GM18505 (cell line): Measurements from ENCODE around the gene BIRC2.

Experiments used
- ATAC-seq: cut with Tn5 transposase; IDR thresholded peaks from one replicate; pipeline ENCODE4 v1.9.1; 2021; ENCODE audit not compliant: unreplicated experiment
- POLR2A ChIP-seq: IDR thresholded peaks from 4 replicates; pipeline ENCODE4 v1.6.1; 2011; ENCODE audit warnings: borderline replicate concordance; ENCODE audit not compliant: insufficient read depth, insufficient read length; ENCODE audit errors: extremely low read depth

Gene BIRC2

DNA sequence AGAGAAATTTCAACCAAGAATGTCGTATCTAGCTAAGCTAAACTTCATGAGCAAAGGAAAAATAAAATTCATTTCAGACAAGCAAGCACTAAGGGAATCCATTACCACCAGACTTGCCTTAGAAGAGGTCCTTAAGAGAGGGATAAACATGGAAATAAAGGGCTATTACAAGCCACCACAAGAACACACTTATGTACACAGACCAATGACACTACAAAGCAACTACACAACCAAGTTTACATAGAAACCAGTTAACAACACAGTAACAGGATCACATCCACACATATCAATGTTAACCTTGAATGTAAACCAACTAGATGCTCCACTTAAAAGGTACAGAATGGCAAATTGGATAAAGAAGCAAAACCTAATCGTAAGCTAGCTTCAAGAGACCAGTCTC lies 67.5 kb downstream of the BIRC2 start:
- TF ChIP-seq POLR2A: no peak
- ATAC-seq: no peak

DNA sequence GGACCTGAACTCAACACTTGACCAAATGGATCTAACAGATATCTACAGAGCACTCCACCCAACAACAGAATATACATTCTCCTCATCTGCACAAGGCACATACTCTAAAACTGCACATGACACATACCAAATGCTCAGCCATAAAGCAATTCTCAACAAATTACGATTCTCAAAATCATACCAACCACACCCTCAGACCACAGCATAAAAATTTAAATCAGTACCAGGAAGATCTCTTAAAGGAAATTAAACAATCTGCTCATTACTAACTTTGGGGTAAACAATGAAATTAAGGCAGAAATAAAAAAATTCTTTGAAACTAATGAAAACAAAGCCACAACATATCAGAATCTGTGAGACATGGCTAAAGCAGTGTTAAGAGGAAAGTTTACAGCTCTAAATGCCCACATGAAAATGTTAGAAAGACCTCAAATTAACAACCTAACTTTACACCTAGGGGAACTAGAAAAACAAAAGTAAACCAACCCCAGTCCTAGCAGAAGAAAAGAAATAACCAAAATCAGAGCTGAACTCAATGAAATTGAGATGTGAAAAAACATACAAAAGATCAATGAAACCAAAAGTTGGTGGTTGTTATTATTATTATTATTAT lies 68.4 kb downstream of the BIRC2 start:
- ATAC-seq: no peak
- TF ChIP-seq POLR2A: no peak

DNA sequence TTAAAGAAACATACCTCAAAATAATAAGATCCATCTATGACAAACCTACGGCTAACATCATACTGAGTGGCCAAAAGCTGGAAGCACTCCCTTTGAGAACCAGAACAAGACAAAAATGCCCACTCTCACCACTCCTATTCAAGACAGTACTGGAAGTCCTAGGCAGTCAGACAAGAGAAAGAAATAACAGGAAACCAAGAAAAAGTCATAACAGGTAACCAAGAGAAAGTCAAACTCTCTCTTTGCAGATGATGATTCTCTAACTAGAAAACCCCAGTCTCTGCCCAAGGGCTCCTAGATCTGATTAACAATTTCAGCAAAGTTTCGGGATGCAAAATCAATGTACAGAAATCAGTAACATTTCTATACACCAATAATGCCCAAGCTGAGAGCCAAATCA lies 70.0 kb downstream of the BIRC2 start:
- no peak for ATAC-seq
- TF ChIP-seq POLR2A: no peak

DNA sequence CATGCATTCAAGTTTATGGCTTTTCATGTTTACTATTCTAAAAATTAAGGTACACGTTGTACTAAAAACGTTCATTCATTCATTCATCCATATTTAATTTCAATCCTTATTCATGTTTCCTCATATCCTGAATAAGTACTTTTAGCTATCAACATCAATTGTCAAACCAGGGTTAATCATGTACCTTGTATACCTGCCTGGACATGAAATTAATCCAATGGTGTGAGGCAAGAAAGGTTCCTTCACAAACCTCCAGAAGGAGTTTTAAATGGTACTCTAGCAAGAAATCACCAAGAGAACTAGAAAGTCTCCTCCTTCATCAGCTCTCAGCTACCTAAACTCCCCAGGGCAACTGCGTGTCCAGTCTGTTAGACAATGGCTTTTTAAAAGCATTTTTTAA lies 72.2 kb downstream of the BIRC2 start:
- no peak for ATAC-seq
- no peak for TF ChIP-seq POLR2A

DNA sequence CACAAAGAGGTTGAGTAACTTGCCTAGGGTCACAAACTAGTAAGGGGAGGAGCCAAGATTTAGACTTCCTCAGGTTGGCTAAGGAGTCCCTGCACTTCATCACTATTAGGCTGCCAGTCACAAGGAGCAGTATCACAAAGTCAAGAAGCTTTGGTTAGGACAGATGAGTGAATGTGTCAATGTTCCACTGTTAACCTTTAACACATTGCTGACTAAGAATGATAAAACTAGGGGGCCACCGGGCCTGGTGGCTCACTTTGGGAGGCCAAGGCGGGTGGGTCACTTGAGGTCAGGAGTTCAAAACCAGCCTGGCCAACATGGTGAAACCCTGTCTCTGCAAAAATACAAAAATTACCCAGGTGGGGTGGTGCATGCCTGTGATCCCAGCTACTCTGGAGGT lies 73.5 kb downstream of the BIRC2 start:
- TF ChIP-seq POLR2A: no peak

DNA sequence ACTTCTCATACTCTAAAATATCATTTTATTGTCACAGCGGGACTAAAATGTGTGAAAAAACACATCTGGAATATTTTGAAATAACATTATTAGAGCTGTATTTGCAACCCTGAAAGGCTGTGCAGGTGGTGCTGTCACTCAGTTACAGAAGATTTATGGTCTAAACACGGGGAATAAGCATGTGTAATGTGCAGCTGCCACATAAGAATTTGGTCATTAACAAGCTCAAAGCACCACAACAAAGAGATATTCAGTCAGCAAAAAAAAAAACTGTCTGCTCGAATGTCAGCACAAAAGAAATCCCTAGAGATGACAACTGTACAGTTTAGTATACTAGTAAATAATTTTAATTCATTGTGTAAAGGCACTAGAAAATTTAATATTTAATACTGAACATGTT lies 74.2 kb downstream of the BIRC2 start:
- ATAC-seq: no peak
- TF ChIP-seq POLR2A: no peak

More for the DNA sequence above, 73.5 kb downstream of the BIRC2 start:
- peak; percentile 66 for ATAC-seq

DNA sequence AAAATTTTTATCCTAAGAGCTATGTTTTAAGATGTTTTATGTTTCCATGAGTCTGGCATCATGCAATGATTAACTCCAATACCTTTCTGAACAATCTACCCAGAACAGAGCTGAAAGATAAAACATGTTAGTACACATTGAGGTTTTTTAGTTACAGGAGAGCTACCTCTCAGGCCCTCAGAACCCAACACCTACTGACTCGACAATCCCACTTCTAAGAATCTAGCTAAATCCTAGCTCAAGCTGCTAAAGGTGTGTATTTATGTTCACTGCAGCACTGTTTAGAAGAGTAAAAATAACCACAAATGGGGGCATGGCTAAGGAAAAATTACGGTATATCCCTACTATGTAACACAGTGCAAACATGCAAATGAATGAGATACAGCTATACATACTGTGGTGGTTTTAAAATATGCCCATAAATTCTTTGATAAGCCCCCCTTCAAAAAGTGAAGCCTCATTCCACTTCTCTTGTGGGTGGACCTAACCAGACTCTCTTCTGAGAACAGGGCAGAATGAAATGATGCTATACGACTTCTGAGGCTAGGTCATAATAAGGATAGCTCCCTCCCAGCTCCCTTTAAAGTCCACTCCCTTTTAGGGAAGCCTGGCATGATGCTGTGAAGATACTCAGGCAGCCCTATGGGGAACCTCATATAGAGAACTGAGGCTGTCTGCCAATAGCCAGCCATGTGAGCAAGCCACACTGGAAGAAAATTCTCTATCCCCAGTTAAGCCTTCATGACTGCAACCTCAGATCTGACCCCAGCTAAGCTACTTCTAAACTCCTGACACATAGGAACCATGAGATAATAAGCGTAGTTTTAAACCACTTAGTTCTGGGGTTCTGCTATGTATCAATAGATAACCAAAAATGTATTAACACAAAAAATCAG lies 76.1 kb downstream of the BIRC2 start:
- TF ChIP-seq POLR2A: no peak
- ATAC-seq: no peak

DNA sequence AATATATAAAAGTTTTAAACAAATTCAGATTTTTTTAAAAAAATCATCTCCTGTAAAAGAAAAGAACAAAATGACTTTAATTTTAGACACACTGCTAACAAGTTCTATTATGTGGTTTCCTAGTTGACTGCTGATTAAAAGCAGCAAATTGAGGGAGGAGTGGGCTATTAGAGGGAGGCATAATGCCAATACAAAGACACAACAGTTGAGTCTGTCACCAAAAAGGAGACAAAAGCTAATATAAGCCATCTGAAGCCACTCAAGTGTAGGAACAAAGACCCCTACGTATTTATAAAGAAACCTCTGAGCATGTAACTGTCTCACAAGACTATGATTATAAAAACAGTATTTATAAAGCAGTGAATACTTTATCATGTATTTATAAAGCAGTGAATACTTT lies 76.9 kb downstream of the BIRC2 start:
- TF ChIP-seq POLR2A: no peak
- ATAC-seq: no peak

DNA sequence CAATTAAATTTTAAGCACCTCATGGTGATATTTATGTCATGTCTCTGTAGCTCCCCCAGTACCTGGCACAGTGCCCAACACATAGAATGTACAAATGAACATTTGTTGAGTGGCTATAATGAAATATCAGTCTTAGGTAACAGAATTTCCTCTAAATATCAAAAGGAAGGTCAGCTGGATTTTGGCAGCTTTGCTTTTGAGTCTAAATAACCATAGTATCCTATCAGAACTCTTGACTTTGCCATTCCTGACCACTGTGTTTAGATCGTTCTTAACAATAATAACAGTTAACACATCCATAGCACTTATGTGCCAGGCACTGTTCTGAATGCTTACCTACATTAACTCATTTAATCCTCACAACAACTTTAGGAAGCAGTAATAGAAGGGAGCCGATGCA lies 79.0 kb downstream of the BIRC2 start:
- TF ChIP-seq POLR2A: no peak
- no peak for ATAC-seq

DNA sequence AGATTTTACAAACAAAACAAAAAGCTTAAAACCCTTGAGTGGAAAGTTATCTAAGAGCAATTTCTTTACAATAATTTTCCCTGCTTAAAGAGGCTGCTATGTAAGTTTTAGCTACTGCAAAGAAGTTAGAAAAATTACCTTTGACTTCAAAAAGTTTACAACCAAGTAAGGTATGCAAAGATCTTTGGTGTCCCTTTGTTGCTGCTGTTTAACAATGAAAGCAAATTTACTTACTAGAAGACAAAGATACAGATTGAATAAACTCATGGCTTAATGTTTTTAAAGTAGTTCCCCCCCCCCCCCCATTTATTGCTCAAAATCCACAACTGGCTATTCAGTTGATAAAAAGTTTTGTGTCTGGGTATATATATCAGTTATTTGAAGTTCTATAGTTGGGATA lies 79.6 kb downstream of the BIRC2 start:
- no peak for ATAC-seq
- TF ChIP-seq POLR2A: no peak

DNA sequence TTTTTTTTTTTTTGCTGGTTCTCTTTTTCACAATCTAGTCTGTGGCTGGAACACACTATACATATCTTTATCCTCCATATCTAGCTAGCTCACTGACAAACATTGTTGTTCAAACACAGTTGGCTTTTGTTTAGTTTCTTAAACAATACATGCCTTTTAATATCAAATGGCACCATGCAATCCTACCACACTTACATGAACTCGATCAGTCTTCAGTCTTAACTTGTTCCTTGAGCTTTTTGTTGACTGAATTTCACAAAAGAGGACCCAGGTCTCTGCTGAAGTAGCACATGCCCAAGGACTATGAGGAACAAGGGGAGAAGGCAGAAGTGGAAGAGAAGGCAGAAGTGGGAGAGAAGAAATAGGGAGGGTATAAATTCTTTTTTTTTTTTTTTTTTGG lies 80.1 kb downstream of the BIRC2 start:
- TF ChIP-seq POLR2A: no peak
- no peak for ATAC-seq
